OCI-LY7 (cell line): ENCODE data around the gene MACIR. TPM values are rescaled to one million over a fixed set of nuclear protein-coding genes. Genes with fewer than 3 reads are reported as not detected.

Experiments
- BruUV-seq: library from RNA; stranded (reverse); fragments of 400-500 nt; replicated peaks from 2 replicates; lab custom pipeline; 2021; lab: Mats Ljungman, UMichigan
- CTCF ChIA-PET: fragments of 300-600 bp; sonication (Branson Sonifier 250); formaldehyde crosslinking; loops from one replicate; lab custom pipeline; 2022; ENCODE audit warnings: antibody characterized with exemption; ENCODE audit not compliant: unreplicated experiment; lab: Charles Lee
- POLR2A ChIA-PET: fragments of 300-600 bp; sonication (Branson Sonifier 250); formaldehyde crosslinking; loops from one replicate; lab custom pipeline; 2022; ENCODE audit warnings: antibody characterized with exemption; lab: Charles Lee
- DNase-seq: peaks from one replicate; pipeline ENCODE4 v3.0.0-alpha.2; 2015; ENCODE audit warnings: low spot score
- H2AFZ ChIP-seq: fragments of 200-600 bp; sonication (generic), shearing (Covaris generic); 2 replicates; pipeline ENCODE4 v1.6.1; 2014; ENCODE audit warnings: mild to moderate bottlenecking, antibody characterized with exemption, low read length, moderate library complexity
- H3K27ac ChIP-seq: fragments of 200-600 bp; sonication (generic); 2 replicates; pipeline ENCODE4 v1.5.1; 2014; ENCODE audit warnings: mixed run types, low read depth, mild to moderate bottlenecking, moderate library complexity, low read length, inconsistent platforms; ENCODE audit not compliant: poor library complexity, severe bottlenecking
- H3K36me3 ChIP-seq: fragments of 200-600 bp; sonication (generic); 2 replicates; pipeline ENCODE4 v1.6.1; 2014; ENCODE audit warnings: mild to moderate bottlenecking, antibody characterized with exemption, low read length, moderate library complexity, mixed read lengths; ENCODE audit not compliant: insufficient read depth
- H3K4me1 ChIP-seq: fragments of 200-600 bp; sonication (generic); 2 replicates; pipeline ENCODE4 v1.5.1; 2014; ENCODE audit warnings: mild to moderate bottlenecking, low read length; ENCODE audit not compliant: insufficient read depth, poor library complexity, severe bottlenecking
- H3K4me2 ChIP-seq: fragments of 200-600 bp; sonication (generic); 2 replicates; pipeline ENCODE4 v1.6.1; 2014; ENCODE audit warnings: mild to moderate bottlenecking, low read length
- H3K4me3 ChIP-seq: fragments of 200-600 bp; sonication (generic); 2 replicates; pipeline ENCODE4 v1.5.1; 2014; ENCODE audit warnings: mild to moderate bottlenecking, low read depth, low read length; ENCODE audit not compliant: poor library complexity, severe bottlenecking
- H3K79me2 ChIP-seq: fragments of 200-600 bp; sonication (generic); 2 replicates; pipeline ENCODE4 v1.6.1; 2016; ENCODE audit warnings: low read depth, mild to moderate bottlenecking, low read length, moderate library complexity, mixed read lengths; ENCODE audit not compliant: insufficient read depth
- H3K9me2 ChIP-seq: fragments of 200-600 bp; sonication (generic); 2 replicates; pipeline ENCODE4 v1.6.1; 2016; ENCODE audit warnings: mild to moderate bottlenecking, low read length, mixed read lengths; ENCODE audit not compliant: insufficient read depth
- H3K9me3 ChIP-seq: fragments of 200-600 bp; sonication (generic); 2 replicates; pipeline ENCODE4 v1.6.1; 2014; ENCODE audit warnings: mild to moderate bottlenecking, mixed run types, low read length, mixed read lengths
- H4K20me1 ChIP-seq: fragments of 200-600 bp; sonication (generic); 2 replicates; pipeline ENCODE4 v1.6.1; 2014; ENCODE audit warnings: mild to moderate bottlenecking, antibody characterized with exemption, low read length, moderate library complexity, mixed read lengths; ENCODE audit not compliant: insufficient read depth
- CTCF ChIP-seq: fragments of 200-600 bp; sonication (generic); conservative IDR thresholded peaks from 2 replicates; pipeline ENCODE4 v1.5.1; 2014; ENCODE audit warnings: mild to moderate bottlenecking, antibody characterized with exemption, low read length, moderate library complexity, mixed read lengths
- EZH2phosphoT487 ChIP-seq: fragments of 200-600 bp; sonication (generic); IDR thresholded peaks from 2 replicates; pipeline ENCODE4 v1.6.1; 2018; ENCODE audit warnings: low read depth, borderline replicate concordance, mild to moderate bottlenecking, mixed run types, antibody characterized with exemption, low read length, moderate library complexity, mixed read lengths
- intact Hi-C: fragments of 100-400 bp; cut with micrococcal nuclease; formaldehyde crosslinking; loops from one replicate; pipeline ENCODE4 v1.10.0; 2022; ENCODE audit not compliant: unreplicated experiment
- total RNA-seq, 2 experiments: library from RNA; depleted of rRNA in 1 of 2; stranded (reverse); fragments of >200 nt in 1 of 2; shearing (Covaris generic) in 1 of 2; gene quantifications; 2 replicates each; pipeline ENCODE4 v1.2.3, GENCODE V29; 2014 to 2022

The MACIR gene
- total RNA-seq, 2 experiments from 2014 or later, result 10.9 to 11.7 TPM

- no peaks in the 10 kb centered on the region for H3K36me3 ChIP-seq
- no peak for DNase-seq
- peaks cover 50% of the 10 kb centered on the region for H3K79me2 ChIP-seq
- POLR2A ChIA-PET, result interaction anchor here (0.6 to 2.3 kb wide), 9 partner anchors 12 to 547 kb away, joined by 3 to 7 read pairs (median 3); partner anchors contain the start of genes GIN1 and PPIP5K2
- H4K20me1 ChIP-seq, result peaks cover 17% of the 10 kb centered on the region
- peak overlapping the region; percentile 81 for H3K4me3 ChIP-seq
- peak overlapping the region; percentile 79 for H3K4me2 ChIP-seq
- H3K9me3 ChIP-seq, result no peaks in the 10 kb centered on the region
- H2AFZ ChIP-seq, result peak overlapping the region; percentile 51; the same call in 1 of the 2 replicates
- BruUV-seq, result no TSS peak
- CTCF ChIA-PET, result no interaction called here
- TF ChIP-seq EZH2phosphoT487 (no peak), CTCF (no peak)
- intact Hi-C loops, result no loop called here
- H3K27ac ChIP-seq, result peak overlapping the region; percentile 62
- H3K4me1 ChIP-seq, result peaks cover 18% of the 10 kb centered on the region
- no peaks in the 10 kb centered on the region for H3K9me2 ChIP-seq
Observed at GRCh38 chr5:103259705-103260355, 1.3 kb downstream of the MACIR start.

- TSS peak; percentile 64 for BruUV-seq
- no peaks in the 10 kb centered on the region for H3K9me3 ChIP-seq
- peaks cover 21% of the 10 kb centered on the region for H4K20me1 ChIP-seq
- H3K4me1 ChIP-seq, result peaks cover 18% of the 10 kb centered on the region
- no peaks in the 10 kb centered on the region for H3K9me2 ChIP-seq
- TF ChIP-seq EZH2phosphoT487 (no peak), CTCF (no peak)
- H3K4me2 ChIP-seq, result peak overlapping the region; percentile 79
- CTCF ChIA-PET, result no interaction called here
- no peak for DNase-seq
- peaks cover 55% of the 10 kb centered on the region for H3K79me2 ChIP-seq
- no peak overlapping the region for H3K27ac ChIP-seq
- peak overlapping the region; percentile 38 for H3K4me3 ChIP-seq
- no peaks in the 10 kb centered on the region for H3K36me3 ChIP-seq
- intact Hi-C loops, result no loop called here
- H2AFZ ChIP-seq, result no peak overlapping the region
- POLR2A ChIA-PET, result interaction anchor here (0.9 to 2.3 kb wide), 6 partner anchors 10 to 140 kb away, joined by 3 to 7 read pairs (median 6); partner anchors contain the start of gene PPIP5K2
Observed at GRCh38 chr5:103260951-103261350, 2.4 kb downstream of the MACIR start.

- Histone ChIP-seq H3K9me2 (no peaks in the 10 kb centered on the region), H3K36me3 (peaks cover 12% of the 10 kb centered on the region; the same call in 1 of the 2 replicates), H3K79me2 (peaks cover 55% of the 10 kb centered on the region), H3K27ac (no peak overlapping the region), H2AFZ (no peak overlapping the region), H3K4me3 (no peak overlapping the region), H3K4me1 (peaks cover 18% of the 10 kb centered on the region), H3K9me3 (no peaks in the 10 kb centered on the region), H4K20me1 (peaks cover 21% of the 10 kb centered on the region), H3K4me2 (no peak overlapping the region)
- CTCF ChIA-PET, result no interaction called here
- no peak for TF ChIP-seq CTCF
- TF ChIP-seq EZH2phosphoT487, result no peak
- intact Hi-C loops, result no loop called here
- POLR2A ChIA-PET, result interaction anchor here (1.8 kb wide), 1 partner anchor 12 kb away, joined by 6 read pairs; no protein-coding TSS in a partner anchor
- BruUV-seq, result no TSS peak
- DNase-seq, result no peak
Observed at GRCh38 chr5:103262422-103262871, 3.9 kb downstream of the MACIR start.
